Heart right ventricle (tissue), 16 donors: ENCODE data around the gene MID1. TPM values are rescaled to one million over a fixed set of nuclear protein-coding genes. Genes with fewer than 3 reads are reported as not detected.

Experiments used
- ATAC-seq, 8 donors: fragments of 200-7000 bp; cut with Tn5 transposase; one replicate each; pipeline ENCODE4 v1.9.1; 2020; ENCODE audit warnings: mild to moderate bottlenecking in 8 of 8, moderate library complexity in 8 of 8, moderate number of reproducible peaks in 1 of 8
- DNase-seq, 2 donors: peaks; one replicate each; pipeline ENCODE4 v3.0.0-alpha.2; 2020
- H3K27ac ChIP-seq, 10 donors: fragments of 200-600 bp; sonication (generic) in 2 of 10; one replicate each; pipeline versions ENCODE4 v1.5.0 to v1.8.0; 2020 to 2022; ENCODE audit warnings: mild to moderate bottlenecking in 3 of 10
- H3K27me3 ChIP-seq, 7 donors: fragments of 200-600 bp; one replicate each; pipeline ENCODE4 v1.8.0; 2021 to 2022; ENCODE audit warnings: mild to moderate bottlenecking in 2 of 7
- H3K36me3 ChIP-seq, 9 donors: fragments of 200-600 bp; sonication (generic) in 1 of 9; one replicate each; pipeline versions ENCODE4 v1.5.0 to v1.8.0; 2020 to 2022; ENCODE audit warnings: mild to moderate bottlenecking in 2 of 9
- H3K4me1 ChIP-seq, 9 donors: fragments of 200-600 bp; sonication (generic) in 1 of 9; one replicate each; pipeline versions ENCODE4 v1.5.0 to v1.8.0; 2020 to 2022; ENCODE audit warnings: mild to moderate bottlenecking in 4 of 9
- H3K4me3 ChIP-seq, 10 donors: fragments of 200-600 bp; sonication (generic) in 2 of 10; one replicate each; pipeline versions ENCODE4 v1.5.0 to v1.8.0; 2020 to 2022; ENCODE audit warnings: mild to moderate bottlenecking in 7 of 10, moderate library complexity in 2 of 10
- H3K9me3 ChIP-seq, 11 donors: fragments of 200-600 bp in 10 of 11; sonication (generic) in 2 of 11; one replicate each; pipeline versions ENCODE4 v1.5.0 to v1.8.0; 2013 to 2022; ENCODE audit warnings: mild to moderate bottlenecking in 2 of 11, control low read depth in 1 of 11, moderate library complexity in 1 of 11
- CTCF ChIP-seq, 9 donors: fragments of 200-600 bp; sonication (generic) in 2 of 9; IDR thresholded peaks; one replicate each; pipeline versions ENCODE4 v1.5.0 to v1.8.0; 2021 to 2022; ENCODE audit warnings: antibody characterized with exemption in 9 of 9, mild to moderate bottlenecking in 5 of 9, moderate library complexity in 1 of 9
- WGBS, 2 donors: extraction: QIAGEN DNeasy Blood & Tissue Kit; methylation state at CpG; one replicate each; pipeline ENCODE4 v1.1.7; 2013; ENCODE audit warnings: inconsistent platforms in 1 of 2; 5-methylcytosine and 5-hydroxymethylcytosine counted together
- intact Hi-C, 10 donors: fragments of 100-400 bp; cut with DNase I; formaldehyde crosslinking; loops; one replicate each; pipeline versions ENCODE4 v1.11.1 to v1.14.2; 2022
- polyA plus RNA-seq, 2 donors: library from polyadenylated mRNA; stranded (reverse); fragments of 200-250 nt; gene quantifications; one replicate each; pipeline ENCODE4 v1.2.3, GENCODE V29; 2013
- total RNA-seq, 10 donors: library from RNA; stranded (reverse); fragmentation: NEBNext Ultra II Directional in 3 of 10; extraction: Animal tissue kit (Norgen Biotek cat#: 25700) in 3 of 10; gene quantifications; one replicate each; pipeline versions ENCODE4 v1.2.1 to v1.2.4, GENCODE V29; 2021 to 2023
- donor health status: Arrhythmogenic right ventricular cardiomyopathy.
- donor health status: ischemic (EF 13 %, LVEDD 7.1; RV severe dilation, severe dysfunction).
- donor health status: healthy with polysubstance abuse.
- donor health status: DM: no; HTN: yes; CAD: no.
- donor health status: DM: no; HTN: no; CAD: no.
- donor health status: ischemic (EF 25% LVEDD 6.9; RV normal size, moderate dysfunction).
- donor health status: ischemic (EF 25% LVEDD 5.7; RV mildly dilated, moderate dysfunction).
- donor health status: healthy.
- donor health status: DM: yes; HTN: yes; CAD: no.
- donor health status: Ischemic cardiomyopathy.
- donor health status: ischemic (EF 35%, LVEDD 5.7; RV mildly dilated, moderate dysfunction).
- donor health status: nonischemic (EF 11% LVEDD 7.7; RV severe dilation, severe dysfunction).
- donor health status: DM: yes; HTN: yes; CAD: no.
- donor health status: PGD.
- donor health status: ischemic (EF 29% LVEDD 5.4; RV normal size, mild dysfunction).
- donor health status: nonischemic (EF 23%, LVEDD 6.1; RV moderate dilation, normal function).

Gene MID1
- total and polyA plus RNA-seq, 12 donors = 1.4 to 22.6 (median 7.2) TPM

DNA sequence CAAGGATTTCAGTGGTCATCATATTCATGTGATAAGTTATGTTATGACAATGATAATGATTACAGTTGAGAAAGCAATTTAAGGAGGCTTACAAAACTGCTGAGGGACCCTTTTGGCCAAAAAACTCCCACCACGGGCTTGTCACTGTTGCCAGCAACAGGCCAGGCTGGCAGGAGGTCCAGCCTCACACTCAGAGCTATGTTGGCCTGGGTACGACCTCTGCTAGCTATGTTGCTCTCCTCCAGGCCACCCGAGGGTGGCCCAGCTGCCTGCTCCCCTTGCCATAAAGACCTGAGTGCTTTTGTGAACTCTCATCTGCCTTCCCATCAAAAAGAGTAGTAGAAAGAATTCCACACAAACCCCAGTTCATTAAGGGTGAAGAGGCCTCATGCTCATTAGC lies 52.0 kb downstream of the MID1 start:
- no peak for ATAC-seq
- Histone ChIP-seq H3K4me3 (no peak overlapping the region), H3K27ac (peak overlapping the region in 4 of 10 donors; percentile 0 to 51 (median 24)), H3K4me1 (peaks cover 0 to 26% (median 0%) of the 10 kb centered on the region in 9 donors), H3K27me3 (no peaks in the 10 kb centered on the region), H3K9me3 (no peaks in the 10 kb centered on the region), H3K36me3 (peaks cover 0 to 12% (median 0%) of the 10 kb centered on the region in 9 donors)
- 59 to 61% methylated on average over 3 of the region's 3 CpGs for WGBS, 2 donors
- no peak for TF ChIP-seq CTCF (IDR thresholded peaks at IDR 0.05)
- intact Hi-C loops = no loop called here
- DNase-seq = no peak

- Histone ChIP-seq H3K9me3 (no peaks in the 10 kb centered on the region), H3K4me1 (peaks cover 0 to 26% (median 0%) of the 10 kb centered on the region in 9 donors), H3K27me3 (no peaks in the 10 kb centered on the region), H3K36me3 (peaks cover 0 to 12% (median 0%) of the 10 kb centered on the region in 9 donors), H3K4me3 (no peak overlapping the region), H3K27ac (no peak overlapping the region)
- intact Hi-C loops = no loop called here
- no peak for ATAC-seq
- no peak for TF ChIP-seq CTCF (IDR thresholded peaks at IDR 0.05)
- 94 to 95% methylated on average over 20 of the region's 20 CpGs for WGBS, 2 donors
- no peak for DNase-seq
Measured at GRCh38 chrX:10567136-10567535, 53.2 kb downstream of the MID1 start.

DNA sequence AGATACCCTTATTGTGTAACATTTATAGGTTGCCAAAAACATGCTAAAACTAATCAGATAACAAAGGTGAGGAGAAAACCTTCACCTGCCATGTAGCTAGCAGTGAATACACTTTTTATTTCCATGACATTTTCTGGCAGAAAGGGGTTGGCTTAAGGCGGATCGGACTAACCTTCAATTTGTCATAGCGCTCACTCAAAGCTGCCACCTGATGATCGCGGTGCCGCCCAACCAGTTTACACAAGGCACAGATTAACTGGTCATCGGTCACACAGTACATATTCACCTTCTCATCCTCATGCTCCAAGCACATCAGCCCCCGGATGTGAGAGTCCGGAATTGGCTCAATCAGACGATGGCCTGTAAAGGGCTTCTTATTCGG lies 53.7 kb downstream of the MID1 start:
- no peaks in the 10 kb centered on the region for H3K27me3 ChIP-seq

DNA sequence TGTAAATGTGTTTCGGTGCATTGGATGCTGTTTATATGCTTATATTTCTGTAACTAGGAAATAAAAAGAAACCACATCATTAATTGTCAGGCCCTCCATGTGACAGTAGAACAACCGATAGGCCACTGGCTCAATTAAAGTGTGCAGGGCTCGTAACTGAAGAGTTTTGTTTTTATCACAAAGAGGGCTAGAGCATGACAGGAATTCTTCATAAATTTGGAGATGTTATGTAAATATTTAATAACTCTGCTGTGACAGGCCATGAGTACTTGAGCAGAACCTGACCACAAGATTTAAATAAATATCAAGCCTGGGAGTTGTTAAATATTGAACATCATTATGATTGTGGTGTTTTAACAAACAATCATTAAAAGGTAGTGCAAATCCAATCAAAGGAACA lies 55.9 kb downstream of the MID1 start:
- no peak for TF ChIP-seq CTCF (IDR thresholded peaks at IDR 0.05)
- H3K4me3 ChIP-seq = no peak overlapping the region
- 75 to 85% methylated on average over 3 of the region's 3 CpGs for WGBS, 2 donors
- H3K27ac ChIP-seq = no peak overlapping the region
- H3K4me1 ChIP-seq = peaks cover 0 to 11% (median 0%) of the 10 kb centered on the region in 9 donors
- no peak for ATAC-seq
- H3K9me3 ChIP-seq = no peaks in the 10 kb centered on the region
- no peak for DNase-seq
- no peaks in the 10 kb centered on the region for H3K27me3 ChIP-seq
- intact Hi-C loops = no loop called here
- peaks cover 0 to 12% (median 0%) of the 10 kb centered on the region in 9 donors for H3K36me3 ChIP-seq

More for the DNA sequence above, 53.7 kb downstream of the MID1 start:
- no peak for DNase-seq
- Histone ChIP-seq H3K4me1 (peaks cover 0 to 26% (median 0%) of the 10 kb centered on the region in 9 donors), H3K9me3 (no peaks in the 10 kb centered on the region), H3K36me3 (peaks cover 0 to 12% (median 0%) of the 10 kb centered on the region in 9 donors), H3K4me3 (no peak overlapping the region), H3K27ac (no peak overlapping the region)
- ATAC-seq = no peak
- 94 to 95% methylated on average over 11 of the region's 11 CpGs for WGBS, 2 donors
- intact Hi-C loops = no loop called here
- no peak for TF ChIP-seq CTCF (IDR thresholded peaks at IDR 0.05)
